Stimulated activated CD4-positive, alpha-beta T cell treated with anti-CD3 and anti-CD28 coated beads, Interleukin-2, amount 100 ng/mL, for 4 hours (primary cell): Measurements from ENCODE around the gene PREX1.
"Not testable (repeated sequence)": the region's sequence is repeated elsewhere in the genome, so short reads cannot be mapped to it uniquely, and the experiment has no call there.

Source experiments
- DNase-seq: peaks from one replicate; pipeline ENCODE4 v3.0.0-alpha.2; 2020; ENCODE audit warnings: low read depth

Gene PREX1

DNA sequence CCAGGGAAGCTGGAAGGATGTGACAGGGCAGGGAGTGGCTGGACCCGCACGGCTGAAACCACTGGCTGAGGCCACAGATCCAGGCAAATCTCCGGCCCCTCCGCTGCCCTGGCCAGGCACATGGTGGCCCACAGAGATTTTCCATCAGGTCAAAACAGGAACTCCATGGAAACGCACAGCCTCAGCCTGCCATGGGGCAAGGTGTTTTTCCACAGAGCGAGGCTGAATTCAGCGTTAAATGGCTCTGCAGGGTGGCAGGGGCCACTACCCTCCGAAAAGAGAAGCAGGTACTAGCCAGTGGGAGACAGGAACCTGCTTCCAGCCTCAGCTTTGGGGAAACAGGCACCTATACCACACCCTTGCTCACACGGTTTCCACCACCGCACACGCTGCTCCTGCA, 53.1 kb downstream of the PREX1 start:
- DNase-seq, result no peak

DNA sequence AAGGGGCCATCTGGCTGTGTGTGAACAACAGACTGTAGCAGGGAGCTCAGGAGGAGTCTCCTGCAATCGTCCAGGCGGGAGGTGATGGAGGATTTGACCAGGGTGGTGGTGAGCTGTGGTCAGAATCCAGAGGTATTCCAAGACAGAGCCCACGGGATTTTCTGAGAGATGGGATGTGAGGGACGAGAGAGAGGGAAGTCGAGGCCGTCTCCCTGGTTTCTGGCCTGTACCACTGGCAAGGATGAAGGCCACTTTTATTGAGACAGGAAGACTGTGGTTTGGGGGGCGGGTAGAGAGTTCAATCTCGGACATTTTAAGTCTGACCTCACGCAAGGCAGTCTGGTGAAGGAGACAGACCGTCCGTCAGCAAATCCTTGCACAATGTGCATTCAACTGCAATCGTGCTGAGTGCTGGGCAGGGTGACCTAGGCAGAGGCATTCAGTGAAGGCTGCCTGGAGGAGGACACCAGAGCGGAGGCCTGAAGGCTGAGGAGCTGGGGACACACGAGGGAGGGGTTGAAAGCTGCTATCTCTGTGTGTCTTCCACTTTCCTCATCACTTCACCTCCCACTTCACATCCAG, 53.9 kb downstream of the PREX1 start:
- no peak for DNase-seq

DNA sequence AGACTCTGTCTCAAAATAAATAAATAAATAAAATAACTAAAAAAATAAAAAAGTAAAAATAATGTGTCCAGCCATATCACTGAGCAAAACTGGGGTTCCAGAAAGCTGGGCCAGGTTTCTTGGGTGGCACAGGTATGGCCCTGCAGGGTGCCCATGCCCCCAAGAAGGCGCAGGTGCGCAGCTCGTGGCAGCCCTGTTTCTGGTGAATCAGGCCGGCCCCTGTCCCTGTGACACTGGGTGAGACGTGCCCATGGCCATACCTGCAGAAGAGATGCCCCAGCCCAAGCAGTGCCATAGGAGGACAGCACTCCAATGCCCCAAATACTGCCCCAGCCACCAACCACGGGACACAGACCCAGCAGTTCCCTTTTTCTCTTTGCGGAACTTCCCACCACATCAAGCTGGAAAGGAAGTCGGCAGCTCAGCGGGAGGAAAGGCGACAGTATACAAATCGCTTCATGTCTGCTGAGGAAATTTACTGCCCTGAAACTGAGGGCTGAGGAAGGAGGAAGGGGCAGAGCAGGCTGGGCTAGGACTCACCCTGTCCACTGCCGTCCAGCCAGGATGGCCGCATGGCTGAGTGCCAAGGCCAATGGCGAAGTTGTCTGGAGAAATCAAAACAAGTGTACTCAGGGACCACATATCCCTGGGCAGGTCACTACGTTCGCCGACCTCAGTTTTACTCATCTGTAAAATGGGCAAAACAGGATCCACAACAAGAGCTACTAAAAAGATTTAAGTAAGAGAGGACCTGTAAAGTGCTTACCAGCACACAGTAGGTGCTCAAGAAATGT, 55.4 kb downstream of the PREX1 start:
- DNase-seq, result no peak

DNA sequence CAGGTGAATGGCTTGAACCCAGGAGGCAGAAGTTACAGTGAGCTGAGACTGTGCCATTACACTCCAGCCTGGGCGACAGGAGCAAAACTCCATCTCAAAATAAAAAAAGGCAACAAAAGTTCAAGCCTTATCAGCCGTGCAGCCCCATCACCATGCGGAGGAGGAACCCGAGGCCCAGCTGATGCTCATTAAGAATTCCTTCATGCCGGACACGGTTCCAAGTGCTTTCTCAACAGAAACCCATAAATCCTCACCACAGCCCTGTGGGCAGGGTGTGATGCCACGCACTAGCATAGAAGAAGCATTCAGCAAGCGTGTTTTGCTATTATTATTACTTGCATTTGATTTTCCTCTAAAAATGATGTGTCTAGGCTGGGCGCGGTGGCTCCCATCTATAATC, 56.3 kb downstream of the PREX1 start:
- no peak for DNase-seq

DNA sequence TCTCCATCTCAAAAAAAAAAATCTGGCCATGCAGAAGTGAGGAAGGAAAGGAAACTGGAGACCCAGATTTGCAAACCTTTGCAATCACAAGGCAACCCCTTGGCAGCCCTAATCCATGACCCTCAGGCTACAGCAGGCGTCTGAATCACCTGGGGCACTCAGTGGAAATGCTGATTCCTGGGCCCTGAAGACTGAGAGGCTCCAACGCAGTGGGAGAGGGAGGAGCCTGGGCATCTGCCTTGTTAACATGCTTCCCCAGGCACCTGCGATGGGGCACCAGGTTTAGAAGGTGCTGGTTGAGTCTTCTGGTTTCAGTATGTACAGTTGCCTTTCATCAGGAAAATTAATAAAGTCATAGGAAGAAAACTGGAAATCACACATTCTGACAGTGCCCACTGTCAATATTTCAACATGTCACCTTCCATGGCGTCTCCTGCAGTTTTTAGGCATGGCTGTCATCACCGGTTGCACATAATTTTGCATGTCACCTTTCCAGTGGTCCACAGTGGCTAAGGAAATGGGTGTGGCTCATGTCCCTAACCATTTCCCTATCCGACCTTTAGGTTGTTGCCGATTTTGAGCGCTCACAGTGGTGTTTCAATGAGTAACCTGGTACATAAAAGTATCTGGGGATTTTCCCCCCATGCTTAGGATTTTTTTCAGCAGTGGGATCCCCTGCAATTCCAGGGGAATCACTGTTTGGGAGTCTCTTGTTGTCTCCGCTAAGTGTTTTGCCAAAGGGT, 56.9 kb downstream of the PREX1 start:
- DNase-seq, result no peak

DNA sequence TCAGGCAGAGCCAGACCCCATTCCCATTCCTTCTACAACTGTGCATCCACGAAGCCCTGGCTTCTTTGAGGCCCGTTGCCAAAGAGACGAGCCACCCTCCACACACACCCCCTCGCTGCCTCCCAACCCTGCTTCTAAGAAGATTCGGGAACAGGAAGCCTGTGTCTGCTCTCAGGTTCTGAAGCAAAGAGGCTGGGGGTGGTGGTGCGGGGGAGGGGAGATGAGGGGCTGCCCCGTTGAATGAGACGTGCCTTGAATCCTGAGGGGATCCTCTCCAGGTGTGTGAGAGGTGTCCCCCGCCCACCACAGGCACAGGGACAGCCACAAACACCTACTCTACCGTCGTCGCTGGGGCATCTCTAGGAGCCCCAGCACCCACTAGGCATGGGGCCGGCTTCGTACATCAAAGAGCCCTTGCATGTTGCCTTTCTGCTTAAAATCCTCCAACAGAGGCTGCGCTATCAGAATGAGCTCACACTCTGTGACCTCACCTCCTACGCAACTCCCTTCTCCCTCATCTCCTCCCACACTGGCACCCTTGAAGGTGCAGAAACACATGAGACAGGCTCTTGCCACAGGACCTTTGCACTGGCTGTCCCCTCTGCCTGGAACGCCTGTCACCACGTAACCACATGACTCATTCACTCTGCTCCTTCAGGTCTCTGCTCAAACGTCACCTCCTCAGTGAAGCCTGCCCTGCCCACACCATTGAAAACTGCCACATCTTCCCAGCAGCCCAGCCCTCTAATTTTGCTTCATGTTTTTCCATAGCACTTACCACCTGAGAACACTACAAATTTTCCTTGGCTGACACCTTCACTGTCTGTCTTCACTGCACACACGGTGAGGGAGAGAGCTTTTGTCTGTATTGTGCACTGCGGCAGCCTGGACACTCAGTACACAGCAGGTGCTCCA, 58.5 kb downstream of the PREX1 start:
- peak; percentile 89 for DNase-seq

DNA sequence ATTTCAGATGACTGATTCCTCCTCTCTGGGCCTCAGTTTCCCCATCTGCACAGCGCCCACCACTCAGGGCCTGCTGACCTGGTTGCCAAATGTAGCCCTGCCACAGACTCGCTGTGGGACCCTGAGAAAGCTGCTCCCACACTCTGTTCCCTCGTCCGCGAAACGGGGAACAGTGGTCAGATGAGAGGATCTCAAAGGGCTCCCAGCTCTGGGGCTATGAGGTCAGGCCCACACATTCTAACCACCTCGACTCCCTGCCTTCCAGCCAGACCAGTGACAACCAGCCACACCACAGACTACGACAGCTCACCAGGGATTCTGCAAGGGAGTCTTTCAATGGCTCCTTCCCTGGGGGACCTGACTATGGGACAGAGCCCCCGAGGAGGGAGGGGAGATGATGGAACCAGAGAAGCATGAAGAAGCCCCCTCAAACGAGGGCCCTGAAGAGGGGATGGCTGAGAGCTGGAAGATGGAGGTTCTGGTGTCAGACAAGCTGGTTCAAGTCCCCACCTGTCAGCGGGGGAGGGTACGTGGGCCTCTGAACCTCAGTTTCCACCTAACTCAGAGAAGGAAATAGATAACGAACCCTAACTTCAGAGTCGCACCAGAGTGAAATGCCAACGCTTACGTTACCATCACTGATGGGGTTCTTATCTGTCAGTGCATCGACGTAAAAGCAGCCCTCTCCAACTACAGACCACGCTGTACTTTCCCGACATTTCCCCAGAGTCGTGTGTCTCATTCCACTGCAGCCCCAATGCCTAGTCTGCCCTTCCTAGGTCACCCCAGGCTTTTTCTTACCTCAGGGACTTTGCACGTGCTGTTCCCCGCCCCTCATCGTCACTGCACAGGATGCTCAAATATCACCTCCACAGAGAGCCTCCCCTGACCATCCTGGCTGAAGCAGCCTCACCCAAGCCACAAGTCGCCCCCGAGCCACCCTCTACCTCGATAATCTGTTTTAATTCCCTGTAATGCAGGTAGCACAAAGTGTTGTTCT, 60.5 kb downstream of the PREX1 start:
- no peak for DNase-seq

DNA sequence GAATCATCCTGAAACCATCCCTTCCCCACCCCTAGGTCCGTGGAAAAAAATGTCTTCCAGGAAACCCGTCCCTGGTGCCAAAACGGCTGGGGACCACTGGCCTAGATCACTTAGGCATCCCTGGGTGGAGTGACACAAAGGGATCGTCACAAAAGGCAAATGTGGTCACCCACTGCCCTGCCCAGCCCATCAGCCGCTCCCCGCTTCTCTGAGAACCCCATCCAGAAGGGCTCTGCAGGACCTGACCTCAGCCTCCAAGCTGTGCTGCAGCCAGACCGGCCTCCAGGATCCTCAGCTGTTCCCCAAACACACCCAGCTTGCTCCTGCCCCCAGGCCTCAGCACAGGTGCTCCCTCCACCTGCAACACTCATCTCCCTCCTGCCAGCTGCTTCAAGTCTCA, 61.6 kb downstream of the PREX1 start:
- no peak for DNase-seq

DNA sequence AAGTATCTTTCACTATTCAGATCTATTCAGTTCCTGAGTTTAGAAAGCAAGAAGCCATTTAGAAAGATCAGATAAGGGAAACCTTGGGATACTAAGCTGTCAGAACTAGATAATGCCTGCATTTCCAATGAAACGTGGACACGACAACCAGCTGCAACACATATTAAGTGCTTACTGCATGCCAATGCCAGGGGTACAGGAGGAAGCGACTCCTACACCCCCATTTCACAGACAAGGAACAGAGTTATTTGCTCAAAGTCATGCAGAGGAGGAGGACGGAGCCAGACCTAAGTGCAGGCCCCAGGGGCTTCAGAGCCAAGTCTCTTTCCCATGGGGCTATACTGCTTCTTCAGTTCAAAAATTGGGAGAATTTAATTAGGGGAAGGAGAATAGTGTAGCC, 62.4 kb downstream of the PREX1 start:
- no peak for DNase-seq

DNA sequence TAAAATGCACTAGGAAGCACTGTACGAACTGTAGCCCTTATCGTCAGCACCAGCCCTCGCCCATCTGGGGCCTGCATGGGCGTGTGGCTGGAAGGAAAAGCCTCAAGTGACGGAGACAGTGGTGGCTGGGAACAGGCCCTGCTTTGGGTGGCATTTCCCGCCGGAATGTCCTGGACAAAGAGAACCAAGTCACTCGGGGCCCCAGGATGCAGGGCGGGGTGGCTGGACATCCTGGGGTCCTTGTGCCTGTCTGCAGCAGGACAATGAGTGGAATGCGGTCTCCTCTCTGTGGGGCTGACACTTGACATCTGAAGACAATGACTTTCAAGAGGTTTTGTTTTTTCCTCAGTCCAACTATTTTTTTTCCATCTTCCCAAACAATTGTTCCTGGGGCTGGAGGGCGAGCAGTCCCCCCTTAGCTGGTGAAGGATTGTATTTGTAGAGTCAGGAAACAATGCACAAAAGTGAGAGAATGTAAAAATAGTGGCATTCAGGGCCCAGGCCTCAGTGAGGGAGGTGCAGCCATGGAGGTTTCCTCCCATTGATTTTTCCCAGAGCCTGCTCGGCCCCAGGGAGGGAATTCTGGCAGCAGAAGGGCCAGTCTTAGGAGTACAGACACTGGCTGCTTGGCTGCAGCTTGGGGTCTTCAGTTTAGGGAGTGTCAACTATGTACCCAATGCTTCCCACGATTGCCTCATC, 64.4 kb downstream of the PREX1 start:
- DNase-seq, result no peak

DNA sequence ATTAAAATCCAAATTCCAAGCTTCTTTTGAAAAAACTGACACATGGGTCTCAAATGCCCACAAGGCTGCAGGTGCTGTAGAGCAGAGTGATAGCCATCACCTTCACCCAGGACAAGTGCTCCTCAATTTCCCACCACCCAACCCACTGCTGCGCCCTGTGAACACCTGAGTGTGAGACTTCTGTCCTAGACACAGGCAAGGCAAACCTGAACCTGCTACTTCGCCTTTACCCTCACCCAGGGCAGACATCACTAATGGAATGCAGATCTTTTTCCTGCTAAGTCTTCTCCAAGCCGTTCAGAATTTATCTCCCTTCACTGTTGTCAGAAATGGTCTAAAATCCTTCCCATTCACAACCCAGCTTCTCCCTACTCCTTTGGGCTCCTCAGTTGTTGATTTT, 65.9 kb downstream of the PREX1 start:
- DNase-seq, result no peak

DNA sequence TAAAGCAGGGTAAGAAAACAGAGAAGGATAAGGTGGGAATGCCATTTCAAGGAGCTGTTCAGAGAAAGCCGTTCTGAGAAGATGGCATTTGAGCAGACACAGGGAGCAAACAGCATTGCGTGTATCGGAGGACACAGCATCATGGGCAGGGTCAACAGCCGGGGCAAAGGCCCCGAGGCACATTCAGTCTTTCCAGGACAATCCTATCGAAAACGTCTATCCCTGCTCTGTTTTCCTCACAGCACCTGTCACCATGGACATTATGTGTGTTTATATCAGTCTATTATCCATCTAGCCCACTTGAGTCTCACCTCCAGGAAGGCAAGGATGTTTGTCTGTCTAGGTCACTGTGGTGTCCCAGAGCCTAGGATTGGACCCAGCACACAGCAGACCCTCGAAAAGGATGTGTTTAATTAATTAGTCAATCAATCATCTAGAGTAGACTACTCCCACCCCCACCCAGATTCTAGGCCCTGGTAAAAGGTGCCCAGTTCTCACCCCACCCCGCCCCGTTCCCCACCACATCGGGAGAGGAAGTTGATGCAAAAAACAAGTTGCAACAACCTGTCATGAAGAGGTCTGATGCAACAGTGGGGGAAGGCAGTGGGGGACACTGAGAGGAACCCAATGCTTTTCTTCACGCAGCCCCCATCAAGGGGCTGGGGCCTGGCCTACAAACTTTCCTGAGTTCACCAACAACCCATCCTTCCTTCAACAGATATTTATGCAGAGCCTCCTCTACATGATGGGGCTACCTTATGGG, 66.6 kb downstream of the PREX1 start:
- no peak for DNase-seq

DNA sequence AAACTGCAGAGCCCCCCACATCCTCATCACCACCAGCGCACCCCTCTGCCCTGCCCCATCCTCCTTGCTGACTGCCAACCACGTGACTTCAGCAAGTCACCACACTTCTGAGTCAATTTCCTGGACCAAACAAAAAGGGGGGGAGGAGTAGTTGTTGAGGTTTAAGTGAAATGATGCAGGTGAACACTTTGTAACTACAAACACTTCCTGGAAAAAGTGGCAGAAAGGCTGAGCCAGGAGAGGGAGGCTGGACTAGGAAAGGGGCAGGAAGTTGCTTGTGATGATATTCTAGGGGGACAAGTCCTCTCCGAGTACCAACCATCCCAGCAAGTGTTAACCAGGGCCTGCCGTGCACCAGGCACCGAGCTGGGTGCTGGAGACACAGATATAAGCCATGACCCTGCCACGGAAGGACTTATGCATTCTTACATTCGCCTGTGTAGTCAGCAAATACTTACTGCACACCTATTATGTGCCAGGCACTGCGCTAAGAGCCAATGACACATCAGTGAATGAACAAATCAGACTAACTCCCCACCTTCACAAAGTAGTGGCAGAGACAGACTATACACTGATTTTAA, 67.3 kb downstream of the PREX1 start:
- peak; percentile 64 for DNase-seq

DNA sequence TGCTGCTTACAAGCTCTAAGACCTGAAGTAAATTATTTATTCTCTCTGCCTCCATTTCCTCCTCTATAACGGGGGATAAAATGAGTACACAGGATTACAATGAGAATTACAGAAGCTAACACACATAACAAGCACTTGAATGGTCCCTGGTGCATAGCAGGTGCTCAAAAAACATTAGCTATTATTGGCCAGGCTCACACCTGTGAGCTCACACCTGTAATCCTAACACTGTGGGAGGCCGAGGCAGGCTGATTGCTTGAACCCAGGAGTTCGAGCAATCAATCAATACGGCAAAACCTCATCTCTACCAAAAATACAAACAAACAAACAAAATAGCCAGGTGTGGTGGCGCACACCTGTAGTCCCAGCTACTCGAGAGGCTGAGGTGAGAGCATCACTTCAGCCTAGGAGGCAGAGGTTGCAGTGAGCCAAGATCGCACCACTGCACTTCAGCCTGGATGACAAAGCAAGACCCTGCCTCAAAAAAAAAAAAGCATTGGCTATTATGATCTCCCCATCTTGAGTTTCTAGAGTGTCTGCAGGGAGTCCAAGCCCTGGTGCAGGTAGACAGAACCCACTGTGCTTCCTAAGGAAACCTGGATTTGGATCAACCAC, 68.1 kb downstream of the PREX1 start:
- DNase-seq, result no peak

DNA sequence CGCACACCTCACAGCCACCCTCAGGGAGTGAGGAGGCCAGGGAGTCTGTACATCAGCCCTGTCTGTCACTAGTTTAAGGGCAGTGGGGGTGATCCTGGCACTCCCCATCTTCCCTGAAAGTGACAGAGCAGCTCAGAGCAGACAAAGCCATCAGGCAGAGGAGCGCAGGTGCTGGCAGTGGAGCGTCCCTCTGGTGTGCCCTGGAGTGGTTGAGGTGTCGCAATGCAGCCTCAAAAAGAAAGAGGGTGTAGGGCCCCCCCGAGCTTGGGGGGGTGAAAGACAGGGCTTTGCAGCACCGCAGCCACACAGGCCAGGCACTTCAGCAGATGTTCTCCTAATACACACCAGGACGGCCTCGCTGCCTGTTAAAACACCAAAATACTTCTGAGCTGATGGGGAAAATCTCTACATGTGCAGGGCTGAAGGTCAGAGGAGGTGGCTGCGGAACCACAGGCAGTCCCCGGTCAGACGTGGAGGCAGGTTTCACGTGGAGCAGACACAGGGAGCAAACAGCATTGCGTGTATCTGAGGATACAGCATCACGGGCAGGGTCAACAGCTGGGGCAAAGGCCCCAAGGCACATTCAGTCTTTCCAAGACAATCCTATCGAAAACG, 69.5 kb downstream of the PREX1 start:
- no peak for DNase-seq

DNA sequence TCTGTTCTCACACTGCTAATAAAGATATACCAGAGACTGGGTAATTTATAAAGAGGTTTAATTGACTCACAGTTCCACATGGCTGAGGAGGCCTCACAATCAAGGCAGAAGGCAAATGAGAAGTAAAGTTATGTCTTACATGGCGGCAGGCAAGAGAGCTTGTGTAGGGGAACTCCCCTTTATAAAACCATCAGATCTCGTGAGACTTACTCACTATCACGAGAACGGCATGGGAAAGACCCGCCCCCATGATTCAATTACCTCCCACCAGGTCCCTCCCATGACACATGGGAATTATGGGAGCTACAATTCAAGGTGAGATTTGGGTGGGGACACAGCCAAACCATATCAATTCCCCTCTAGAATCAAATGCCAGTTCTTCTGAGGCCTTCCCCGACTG, 71.0 kb downstream of the PREX1 start:
- DNase-seq, result not testable (repeated sequence)

DNA sequence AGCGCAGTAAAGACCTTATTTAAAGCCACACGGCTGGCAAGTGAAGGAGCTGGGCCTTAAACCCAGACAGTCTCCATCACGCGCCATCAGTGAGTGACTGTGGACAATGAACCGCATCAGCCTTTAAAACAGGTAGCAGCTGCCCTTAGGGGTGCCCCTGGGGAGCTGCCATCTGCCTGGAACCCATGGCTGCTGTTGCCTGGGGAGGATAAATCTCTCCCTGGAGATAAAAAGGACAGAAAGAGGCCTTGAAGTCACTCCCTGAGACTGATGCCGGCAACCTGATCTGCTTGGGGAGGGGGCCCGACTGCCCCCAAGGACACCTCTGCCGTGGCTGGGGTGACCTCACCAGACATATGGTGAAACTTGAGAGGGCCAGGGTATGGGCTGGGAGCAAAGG, 73.5 kb downstream of the PREX1 start:
- no peak for DNase-seq

DNA sequence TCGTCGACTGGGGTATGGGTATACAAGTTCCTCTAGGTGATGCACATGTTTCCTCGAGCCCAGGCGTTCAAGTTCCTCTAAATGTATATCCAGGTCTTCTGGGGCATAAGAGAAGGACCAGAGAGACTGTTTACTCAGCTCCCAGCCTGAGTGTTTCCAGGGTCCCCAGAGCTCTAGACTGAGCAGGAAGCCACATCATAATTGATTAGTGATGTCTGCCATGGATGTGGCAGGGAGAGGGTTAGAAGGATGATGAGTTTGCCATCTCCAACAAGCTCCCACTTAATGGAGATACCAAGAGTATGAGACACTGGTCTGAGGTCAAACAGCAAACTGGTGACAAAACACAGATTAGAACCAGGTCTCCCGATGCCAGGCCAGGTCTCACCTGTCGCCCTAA, 74.8 kb downstream of the PREX1 start:
- DNase-seq, result no peak
